Cardiac muscle cell (in vitro differentiated cells and primary cell): ENCODE measurements around the gene TTC33. TPM values are rescaled to one million over a fixed set of nuclear protein-coding genes. Genes with fewer than 3 reads are reported as not detected.

ENCODE experiments used
- DNase-seq, 2 donors: peaks; one replicate each; pipeline versions ENCODE4 v3.0.0 to v3.0.0-alpha.2; 2010 to 2017; ENCODE audit warnings: low read depth in 1 of 2, low spot score in 1 of 2
- H3K27ac ChIP-seq: fragments of 200-600 bp; sonication (generic); 2 replicates; pipeline ENCODE4 v1.5.1; 2016
- H3K27me3 ChIP-seq: fragments of 200-600 bp; sonication (generic); 2 replicates; pipeline ENCODE4 v1.6.0; 2016; ENCODE audit warnings: control low read depth
- H3K36me3 ChIP-seq: fragments of 200-600 bp; sonication (generic); 2 replicates; pipeline ENCODE4 v1.5.1; 2016; ENCODE audit warnings: control low read depth
- H3K4me1 ChIP-seq: fragments of 200-600 bp; sonication (generic); 2 replicates; pipeline ENCODE4 v1.8.1; 2017; ENCODE audit warnings: low read depth, mild to moderate bottlenecking, mixed run types
- H3K4me3 ChIP-seq: fragments of 200-600 bp; sonication (generic); 2 replicates; pipeline ENCODE4 v1.5.1; 2016; ENCODE audit warnings: mild to moderate bottlenecking
- H3K9me3 ChIP-seq: fragments of 200-600 bp; sonication (generic); 2 replicates; pipeline ENCODE4 v1.5.1; 2017; ENCODE audit warnings: low read depth, mild to moderate bottlenecking, control low read depth
- polyA plus RNA-seq: library from polyadenylated mRNA; unstranded; fragments of >200 nt; fragmentation: Nextera tagmentation; extraction: Ambion mirVana; gene quantifications from 2 replicates; pipeline ENCODE4 v1.2.1, GENCODE V29; 2016
- total RNA-seq: library from RNA; depleted of rRNA; stranded (reverse); fragments of >200 nt; gene quantifications from 2 replicates; pipeline ENCODE4 v1.2.3, GENCODE V29; 2016
- TF ChIP-seq, protein P1 (sequence below): IDR thresholded peaks from 2 replicates; pipeline ENCODE4 v1.5.1; 2012; ENCODE audit warnings: low read depth, mild to moderate bottlenecking, low read length

The TTC33 gene
- total and polyA plus RNA-seq, 2 experiments from 2014 or later: 16.3 to 46.7 TPM

DNA sequence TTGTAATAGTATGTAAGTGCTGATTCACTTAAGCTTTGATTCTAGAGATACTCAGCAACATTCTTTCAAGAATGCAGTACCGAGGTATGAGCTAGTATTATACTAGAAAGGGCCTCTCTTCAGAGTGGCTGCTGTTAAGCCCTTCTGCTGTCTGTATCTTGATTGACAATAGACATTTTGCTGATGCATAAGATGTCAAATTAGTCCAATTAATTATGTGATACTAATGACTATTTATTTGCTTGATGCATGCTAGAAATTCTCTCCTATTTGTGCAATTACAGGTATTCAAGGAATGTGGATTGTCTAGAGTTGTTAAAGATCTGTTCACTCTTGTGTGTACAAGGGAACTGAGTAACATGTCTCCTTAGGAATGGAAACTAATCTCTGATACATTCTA lies 168.4 kb downstream of the TTC33 start:
- no peaks in the 10 kb centered on the region for H3K27me3 ChIP-seq
- TF ChIP-seq, protein P1, sequence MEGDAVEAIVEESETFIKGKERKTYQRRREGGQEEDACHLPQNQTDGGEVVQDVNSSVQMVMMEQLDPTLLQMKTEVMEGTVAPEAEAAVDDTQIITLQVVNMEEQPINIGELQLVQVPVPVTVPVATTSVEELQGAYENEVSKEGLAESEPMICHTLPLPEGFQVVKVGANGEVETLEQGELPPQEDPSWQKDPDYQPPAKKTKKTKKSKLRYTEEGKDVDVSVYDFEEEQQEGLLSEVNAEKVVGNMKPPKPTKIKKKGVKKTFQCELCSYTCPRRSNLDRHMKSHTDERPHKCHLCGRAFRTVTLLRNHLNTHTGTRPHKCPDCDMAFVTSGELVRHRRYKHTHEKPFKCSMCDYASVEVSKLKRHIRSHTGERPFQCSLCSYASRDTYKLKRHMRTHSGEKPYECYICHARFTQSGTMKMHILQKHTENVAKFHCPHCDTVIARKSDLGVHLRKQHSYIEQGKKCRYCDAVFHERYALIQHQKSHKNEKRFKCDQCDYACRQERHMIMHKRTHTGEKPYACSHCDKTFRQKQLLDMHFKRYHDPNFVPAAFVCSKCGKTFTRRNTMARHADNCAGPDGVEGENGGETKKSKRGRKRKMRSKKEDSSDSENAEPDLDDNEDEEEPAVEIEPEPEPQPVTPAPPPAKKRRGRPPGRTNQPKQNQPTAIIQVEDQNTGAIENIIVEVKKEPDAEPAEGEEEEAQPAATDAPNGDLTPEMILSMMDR: no peak

DNA sequence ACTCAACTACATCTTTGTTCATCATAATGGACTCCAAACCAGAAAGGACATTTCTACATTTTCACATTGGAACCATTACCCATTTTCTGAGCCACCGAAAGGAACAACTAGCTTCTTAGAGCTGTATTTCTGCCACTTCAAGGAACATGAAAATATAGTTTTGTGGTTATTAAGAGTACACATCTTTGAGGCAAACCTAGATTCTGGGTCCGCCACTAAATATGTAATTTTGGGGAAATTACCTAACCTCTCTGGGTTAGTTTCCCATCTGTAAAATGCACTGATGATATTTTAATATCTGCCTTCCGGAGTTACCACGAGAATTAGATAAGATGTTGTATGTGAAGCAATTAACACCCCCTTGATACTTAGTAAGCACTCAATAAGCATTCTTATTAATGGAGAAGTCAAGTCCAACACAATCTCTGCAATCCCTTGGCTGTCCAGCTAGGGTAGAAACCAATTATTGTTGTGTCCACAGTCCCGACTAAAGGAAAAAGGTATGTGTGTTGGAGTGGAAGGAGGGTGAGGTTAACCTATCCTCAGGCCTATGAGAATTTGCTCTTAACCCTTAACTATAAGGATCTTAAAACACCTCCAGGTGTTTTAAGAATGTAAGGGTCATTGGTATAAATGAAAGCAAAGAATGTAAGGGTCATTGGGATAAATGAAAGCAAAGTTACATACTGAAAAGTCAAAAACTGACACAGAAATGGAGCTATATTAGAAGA lies 170.1 kb downstream of the TTC33 start:
- TF ChIP-seq, protein P1: no peak

More for the DNA sequence above, 168.4 kb downstream of the TTC33 start:
- Histone ChIP-seq H3K9me3 (no peaks in the 10 kb centered on the region), H3K4me1 (no peaks in the 10 kb centered on the region), H3K27ac (no peak overlapping the region), H3K4me3 (no peak overlapping the region), H3K36me3 (no peaks in the 10 kb centered on the region)
- no peak for DNase-seq

DNA sequence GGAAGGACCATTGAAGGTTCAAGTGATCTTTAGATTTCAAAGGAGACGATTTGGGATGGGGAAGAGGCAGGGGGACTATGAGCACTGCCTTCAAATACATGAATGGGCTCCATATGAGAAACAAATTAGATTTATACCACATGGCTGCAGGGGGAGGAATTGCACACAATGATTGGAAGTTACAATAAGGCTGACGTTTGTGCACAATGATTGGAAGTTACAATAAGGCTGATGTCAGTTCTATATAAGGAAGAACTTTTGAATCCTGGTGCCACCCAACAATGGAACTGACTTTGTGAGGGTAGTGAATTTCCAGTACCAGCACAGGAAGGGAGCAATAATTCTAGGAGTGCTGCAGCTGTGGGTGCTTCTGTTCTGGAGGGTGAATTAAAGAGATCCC lies 171.7 kb downstream of the TTC33 start:
- DNase-seq: no peak
- no peaks in the 10 kb centered on the region for H3K9me3 ChIP-seq
- H3K27ac ChIP-seq: no peak overlapping the region
- no peaks in the 10 kb centered on the region for H3K36me3 ChIP-seq
- no peak overlapping the region for H3K4me3 ChIP-seq
- TF ChIP-seq, protein P1: no peak
- H3K27me3 ChIP-seq: no peaks in the 10 kb centered on the region
- no peaks in the 10 kb centered on the region for H3K4me1 ChIP-seq

More for the DNA sequence above, 170.1 kb downstream of the TTC33 start:
- Histone ChIP-seq H3K27ac (no peak overlapping the region), H3K36me3 (no peaks in the 10 kb centered on the region), H3K9me3 (no peaks in the 10 kb centered on the region), H3K4me3 (no peak overlapping the region), H3K4me1 (no peaks in the 10 kb centered on the region), H3K27me3 (no peaks in the 10 kb centered on the region)
- DNase-seq: no peak

DNA sequence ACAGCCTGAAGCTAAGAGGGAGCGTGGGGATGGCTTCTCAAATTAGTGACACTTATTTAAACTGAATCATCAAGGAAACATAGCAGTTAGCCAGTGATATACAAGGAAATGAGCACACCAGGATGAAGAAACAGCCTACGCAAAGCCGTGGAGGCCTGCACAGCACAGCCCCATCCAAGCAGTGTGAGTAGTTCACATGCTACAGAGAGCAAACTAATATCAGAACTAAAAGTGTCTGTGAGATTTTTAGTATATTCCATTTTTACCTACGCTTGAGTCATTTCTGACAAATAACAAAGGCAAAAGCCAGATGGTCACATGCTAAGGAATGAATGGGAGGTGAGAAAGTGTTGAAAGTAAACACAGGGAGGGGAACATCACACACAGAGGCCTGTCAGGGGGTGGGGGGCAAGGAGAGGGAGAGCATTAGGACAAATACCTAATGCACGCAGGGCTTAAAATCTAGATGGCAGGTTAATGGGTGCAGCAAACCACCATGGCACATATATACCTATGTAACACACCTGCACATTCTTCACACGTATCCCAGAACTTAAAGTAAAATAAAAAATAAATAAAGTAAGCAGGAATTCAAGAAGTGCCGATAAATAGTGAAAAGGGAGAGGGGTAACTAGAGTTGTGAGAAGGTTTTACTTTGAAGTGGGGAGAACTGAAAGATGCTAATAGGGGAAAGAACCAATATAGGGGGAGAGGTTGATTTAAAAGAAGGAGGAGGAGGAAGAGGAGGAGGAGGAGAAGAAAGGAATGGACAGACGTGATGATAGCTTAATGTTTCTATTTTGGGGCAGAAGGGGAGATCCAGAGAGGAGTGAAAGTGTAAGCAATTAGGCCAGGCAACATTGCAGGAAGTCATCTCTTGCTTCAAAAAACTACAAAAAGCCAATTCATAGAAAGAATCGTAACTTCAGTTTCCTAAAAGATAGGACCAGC lies 177.0 kb downstream of the TTC33 start:
- no peaks in the 10 kb centered on the region for H3K27me3 ChIP-seq
- DNase-seq: peak in 1 of 2 donors; percentile 35
- H3K9me3 ChIP-seq: no peaks in the 10 kb centered on the region
- H3K4me3 ChIP-seq: no peak overlapping the region
- H3K36me3 ChIP-seq: no peaks in the 10 kb centered on the region
- TF ChIP-seq, protein P1: no peak
- H3K4me1 ChIP-seq: no peaks in the 10 kb centered on the region
- H3K27ac ChIP-seq: no peak overlapping the region

DNA sequence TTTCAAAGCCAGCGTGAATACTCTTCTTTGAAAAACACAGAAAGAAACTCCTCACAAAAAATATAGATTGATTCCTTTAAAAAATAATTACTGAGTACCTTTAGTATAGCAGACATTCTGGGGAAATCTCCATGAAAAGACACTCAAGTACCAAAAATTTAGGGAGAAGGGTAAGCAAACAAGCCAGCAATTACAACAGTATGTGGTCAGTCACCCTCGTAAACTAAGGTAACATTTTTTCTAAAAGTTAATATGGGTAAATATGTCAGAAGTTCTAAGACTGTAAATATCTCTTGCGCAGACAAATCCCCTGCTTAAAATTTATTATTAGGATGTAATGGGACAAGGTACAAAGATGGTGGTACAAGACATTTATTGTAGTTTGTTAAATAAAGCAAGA lies 178.0 kb downstream of the TTC33 start:
- DNase-seq: no peak
- H3K9me3 ChIP-seq: no peaks in the 10 kb centered on the region
- no peaks in the 10 kb centered on the region for H3K36me3 ChIP-seq
- TF ChIP-seq, protein P1: no peak
- no peak overlapping the region for H3K27ac ChIP-seq
- H3K4me1 ChIP-seq: no peaks in the 10 kb centered on the region
- no peak overlapping the region for H3K4me3 ChIP-seq
- no peaks in the 10 kb centered on the region for H3K27me3 ChIP-seq
